B cell (primary cell): ENCODE data around the gene ACACB. TPM values are rescaled to one million over a fixed set of nuclear protein-coding genes. Genes with fewer than 3 reads are reported as not detected.

Experiments used
- ATAC-seq: fragments of 200-7000 bp; cut with Tn5 transposase; one replicate; pipeline ENCODE4 v1.10.0; 2021; ENCODE audit warnings: low read depth, mild to moderate bottlenecking, moderate number of reproducible peaks, moderate library complexity
- CTCF ChIA-PET: fragments of 350-600 bp; sonication (Branson Sonifier 250); formaldehyde crosslinking; loops from one replicate; lab custom pipeline; 2021; ENCODE audit warnings: antibody characterized with exemption, inconsistent platforms; lab: Charles Lee
- POLR2A ChIA-PET: fragments of 350-600 bp; sonication (Branson Sonifier 250); formaldehyde crosslinking; loops from one replicate; lab custom pipeline; 2021; ENCODE audit warnings: antibody characterized with exemption; lab: Charles Lee
- DNase-seq: peaks from one replicate; pipeline ENCODE4 v3.0.0; 2013
- H2AFZ ChIP-seq: 2 replicates; pipeline ENCODE4 v1.6.1; 2012; ENCODE audit warnings: mild to moderate bottlenecking, low read depth, low read length; ENCODE audit not compliant: insufficient read depth, poor library complexity, severe bottlenecking
- H3K27ac ChIP-seq, 2 donors: 1 replicate in 1 of 2; 2 replicates in 1 of 2; pipeline ENCODE4 v1.5.1; 2012 to 2013; ENCODE audit warnings: low read length in 2 of 2, mild to moderate bottlenecking in 2 of 2, moderate library complexity in 1 of 2
- H3K27me3 ChIP-seq, 4 experiments: fragments of 200-600 bp in 1 of 4; sonication (generic) in 1 of 4; replicated peaks in 1 of 4; 1 replicate in 2 of 4; 2 replicates in 2 of 4; pipeline versions ENCODE4 v1.6.1 to v1.7.0; 2013 to 2016; ENCODE audit warnings: low read length in 3 of 4, mild to moderate bottlenecking in 2 of 4, mixed read lengths in 1 of 4, moderate library complexity in 1 of 4; ENCODE audit not compliant: insufficient read depth in 4 of 4, control insufficient read depth in 3 of 4; ENCODE audit errors: control extremely low read depth in 1 of 4
- H3K36me3 ChIP-seq, 2 experiments: replicated peaks in 1 of 2; 1 replicate in 1 of 2; 2 replicates in 1 of 2; pipeline versions ENCODE4 v1.6.1 to v1.7.1; 2013; ENCODE audit warnings: low read length in 1 of 2; ENCODE audit not compliant: insufficient read depth in 2 of 2, control insufficient read depth in 1 of 2; ENCODE audit errors: control extremely low read depth in 1 of 2, extremely low read depth in 1 of 2
- H3K4me1 ChIP-seq, 2 donors: fragments of 200-600 bp in 1 of 2; sonication (generic) in 1 of 2; 1 replicate in 1 of 2; 2 replicates in 1 of 2; pipeline versions ENCODE4 v1.5.1 to v1.6.1; 2013 to 2017; ENCODE audit warnings: low read length in 2 of 2; ENCODE audit not compliant: control insufficient read depth in 2 of 2, insufficient read depth in 2 of 2
- H3K4me2 ChIP-seq: replicated peaks from 2 replicates; pipeline ENCODE3; 2012; ENCODE audit warnings: mild to moderate bottlenecking, low read depth, low read length; ENCODE audit not compliant: poor library complexity, severe bottlenecking
- H3K4me3 ChIP-seq, 5 experiments: fragments of 200-600 bp in 1 of 5; sonication (generic) in 1 of 5; 1 replicate in 3 of 5; 2 replicates in 2 of 5; pipeline versions ENCODE4 v1.5.1 to v1.7.0; 2011 to 2016; ENCODE audit warnings: low read length in 4 of 5, mild to moderate bottlenecking in 4 of 5, low read depth in 2 of 5, control low read depth in 1 of 5, moderate library complexity in 1 of 5; ENCODE audit not compliant: insufficient read depth in 1 of 5; ENCODE audit errors: control extremely low read depth in 1 of 5, extremely low read depth in 1 of 5
- H3K79me2 ChIP-seq: fragments of 200-600 bp; sonication (generic); one replicate; pipeline ENCODE4 v1.6.0; 2016; ENCODE audit warnings: low read length; ENCODE audit not compliant: control insufficient read depth, insufficient read depth
- H3K9ac ChIP-seq: fragments of 200-600 bp; sonication (generic); 2 replicates; pipeline ENCODE4 v1.6.1; 2017; ENCODE audit warnings: mild to moderate bottlenecking, low read length, moderate library complexity
- H3K9me3 ChIP-seq, 3 donors: one replicate each; pipeline versions ENCODE4 v1.6.1 to v1.7.1; 2013; ENCODE audit warnings: low read length in 2 of 3; ENCODE audit not compliant: control insufficient read depth in 2 of 3, insufficient read depth in 1 of 3; ENCODE audit errors: control extremely low read depth in 1 of 3
- H4K20me1 ChIP-seq: 2 replicates; pipeline ENCODE4 v1.6.0; 2012; ENCODE audit warnings: mild to moderate bottlenecking, low read length; ENCODE audit not compliant: insufficient read depth, control insufficient read depth, poor library complexity, severe bottlenecking
- H3K27ac Mint-ChIP-seq: one replicate; pipeline ENCODE4 v1.8.0; 2021; ENCODE audit warnings: mixed read lengths
- H3K27me3 Mint-ChIP-seq: one replicate; pipeline ENCODE4 v1.8.0; 2021; ENCODE audit warnings: mixed read lengths
- H3K4me1 Mint-ChIP-seq: one replicate; pipeline ENCODE4 v1.8.0; 2021; ENCODE audit warnings: mixed read lengths
- H3K4me3 Mint-ChIP-seq: one replicate; pipeline ENCODE4 v1.8.0; 2021; ENCODE audit warnings: mixed read lengths
- H3K9me3 Mint-ChIP-seq: one replicate; pipeline ENCODE4 v1.8.0; 2022; ENCODE audit warnings: mixed read lengths; ENCODE audit not compliant: insufficient read depth
- EZH2 ChIP-seq: IDR thresholded peaks from 2 replicates; pipeline ENCODE4 v1.6.1; 2012; ENCODE audit warnings: borderline replicate concordance, low read depth, mild to moderate bottlenecking, moderate library complexity, low read length; ENCODE audit not compliant: insufficient read depth, poor library complexity, severe bottlenecking
- WGBS: methylation state at CpG from one replicate; pipeline ENCODE4 v1.1.5; 2013; ENCODE audit warnings: missing lambda C conversion rate; ENCODE audit not compliant: insufficient coverage; 5-methylcytosine and 5-hydroxymethylcytosine counted together
- intact Hi-C: fragments of 100-400 bp; cut with micrococcal nuclease; formaldehyde crosslinking; loops from one replicate; pipeline ENCODE4 v1.10.0; 2022
- polyA plus RNA-seq: library from polyadenylated mRNA; depleted of rRNA; stranded (reverse); fragments of >200 nt; gene quantifications from 2 replicates; pipeline ENCODE4 v1.2.3, GENCODE V29; 2012
- total RNA-seq, 2 donors: library from RNA; stranded (reverse); fragments of 120-200 nt in 1 of 2; gene quantifications; 1 replicate in 1 of 2; 2 replicates in 1 of 2; pipeline versions ENCODE4 v1.2.3 to v1.2.4, GENCODE V29; 2013 to 2022
- TF ChIP-seq, protein P1 (sequence below): fragments of 200-600 bp; IDR thresholded peaks from one replicate; pipeline ENCODE4 v1.8.0; 2022; ENCODE audit warnings: antibody characterized with exemption, mild to moderate bottlenecking

The ACACB gene
- total and polyA plus RNA-seq, 2 donors (not counting 1 experiment from before 2014, with no cell fraction given): 7.4 to 27.5 TPM

DNA sequence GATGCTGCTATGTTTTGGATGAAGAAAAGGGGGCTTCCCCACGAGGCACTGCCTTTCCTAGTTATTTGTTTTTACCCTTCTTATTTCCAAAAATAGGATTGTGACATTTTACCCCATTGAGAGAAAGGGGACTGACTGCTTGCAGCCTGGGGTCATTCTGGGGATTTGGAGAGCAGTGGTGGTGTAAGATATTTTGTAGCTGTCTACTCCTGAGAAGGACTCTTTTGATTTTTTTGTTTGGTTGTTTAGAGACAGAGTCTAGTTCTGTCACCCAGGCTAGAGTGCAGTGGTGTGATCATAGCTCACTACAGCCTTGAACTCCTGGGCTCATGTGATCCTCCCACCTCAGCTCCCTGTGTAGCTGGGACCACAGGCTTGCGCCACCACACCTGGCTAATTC is 113.8 kb downstream of the ACACB start:
- Mint-ChIP-seq H3K4me1 (no peaks in the 10 kb centered on the region), H3K27me3 (no peaks in the 10 kb centered on the region), H3K4me3 (no peak overlapping the region), H3K27ac (no peak overlapping the region), H3K9me3 (no peaks in the 10 kb centered on the region)
- H3K4me3 ChIP-seq: no peak overlapping the region
- ChIA-PET CTCF (no interaction called here), POLR2A (no interaction called here)
- H3K4me2 ChIP-seq: no peak overlapping the region
- WGBS: no CpG with 5 or more reads among the region's 2 CpGs
- no peaks in the 10 kb centered on the region for H3K4me1 ChIP-seq
- H3K79me2 ChIP-seq: no peaks in the 10 kb centered on the region
- DNase-seq: no peak
- intact Hi-C loops: no loop called here
- no peak overlapping the region for H3K27ac ChIP-seq
- TF ChIP-seq, protein P1, sequence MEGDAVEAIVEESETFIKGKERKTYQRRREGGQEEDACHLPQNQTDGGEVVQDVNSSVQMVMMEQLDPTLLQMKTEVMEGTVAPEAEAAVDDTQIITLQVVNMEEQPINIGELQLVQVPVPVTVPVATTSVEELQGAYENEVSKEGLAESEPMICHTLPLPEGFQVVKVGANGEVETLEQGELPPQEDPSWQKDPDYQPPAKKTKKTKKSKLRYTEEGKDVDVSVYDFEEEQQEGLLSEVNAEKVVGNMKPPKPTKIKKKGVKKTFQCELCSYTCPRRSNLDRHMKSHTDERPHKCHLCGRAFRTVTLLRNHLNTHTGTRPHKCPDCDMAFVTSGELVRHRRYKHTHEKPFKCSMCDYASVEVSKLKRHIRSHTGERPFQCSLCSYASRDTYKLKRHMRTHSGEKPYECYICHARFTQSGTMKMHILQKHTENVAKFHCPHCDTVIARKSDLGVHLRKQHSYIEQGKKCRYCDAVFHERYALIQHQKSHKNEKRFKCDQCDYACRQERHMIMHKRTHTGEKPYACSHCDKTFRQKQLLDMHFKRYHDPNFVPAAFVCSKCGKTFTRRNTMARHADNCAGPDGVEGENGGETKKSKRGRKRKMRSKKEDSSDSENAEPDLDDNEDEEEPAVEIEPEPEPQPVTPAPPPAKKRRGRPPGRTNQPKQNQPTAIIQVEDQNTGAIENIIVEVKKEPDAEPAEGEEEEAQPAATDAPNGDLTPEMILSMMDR: no peak
- TF ChIP-seq EZH2: no peak
- H3K27me3 ChIP-seq: no peaks in the 10 kb centered on the region
- ATAC-seq: no peak
- no peak overlapping the region for H3K9ac ChIP-seq
- H3K9me3 ChIP-seq: no peaks in the 10 kb centered on the region
- peaks cover 0 to 3% of the 10 kb centered on the region in 2 experiments for H3K36me3 ChIP-seq
- no peaks in the 10 kb centered on the region for H4K20me1 ChIP-seq
- no peak overlapping the region for H2AFZ ChIP-seq

DNA sequence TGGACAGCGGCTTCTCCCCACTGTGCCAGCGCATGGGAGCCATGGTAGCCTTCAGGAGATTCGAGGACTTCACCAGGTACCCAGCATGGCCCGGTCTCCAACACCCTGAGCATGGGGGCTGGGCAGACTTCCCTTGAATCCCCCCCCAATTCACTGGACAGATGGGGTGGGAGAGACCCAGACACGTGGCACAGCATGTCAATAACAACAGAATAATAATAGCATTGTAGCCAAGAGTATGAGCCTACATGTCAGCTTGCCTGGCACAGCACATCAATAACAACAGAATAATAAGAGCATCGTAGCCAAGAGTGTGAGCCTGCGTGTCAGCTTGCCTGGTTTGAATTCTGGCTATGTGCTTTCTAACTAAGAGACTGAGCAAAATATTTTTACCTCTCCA is 116.3 kb downstream of the ACACB start:
- H3K27ac Mint-ChIP-seq: no peak overlapping the region
- no peak for DNase-seq
- Histone ChIP-seq H4K20me1 (no peaks in the 10 kb centered on the region), H2AFZ (no peak overlapping the region), H3K9me3 (no peaks in the 10 kb centered on the region), H3K27ac (no peak overlapping the region), H3K79me2 (no peaks in the 10 kb centered on the region), H3K36me3 (no peaks in the 10 kb centered on the region), H3K4me2 (no peak overlapping the region), H3K4me1 (no peaks in the 10 kb centered on the region), H3K27me3 (no peaks in the 10 kb centered on the region), H3K9ac (no peak overlapping the region), H3K4me3 (no peak overlapping the region)
- H3K9me3 Mint-ChIP-seq: no peaks in the 10 kb centered on the region
- intact Hi-C loops: no loop called here
- 98% methylated on average over 6 of the region's 7 CpGs for WGBS
- H3K4me1 Mint-ChIP-seq: no peaks in the 10 kb centered on the region
- no peaks in the 10 kb centered on the region for H3K27me3 Mint-ChIP-seq
- ChIA-PET POLR2A (no interaction called here), CTCF (no interaction called here)
- H3K4me3 Mint-ChIP-seq: no peak overlapping the region
- TF ChIP-seq, protein P1: no peak
- TF ChIP-seq EZH2: no peak
- no peak for ATAC-seq
